ENCODE measurements around the gene CEP85L. TPM values are rescaled to one million over a fixed set of nuclear protein-coding genes. Genes with fewer than 3 reads are reported as not detected.

Gene CEP85L
- polyA plus RNA-seq, 12 donors: 13.1 to 34.7 (median 24.6) TPM; not detected in 1

DNA sequence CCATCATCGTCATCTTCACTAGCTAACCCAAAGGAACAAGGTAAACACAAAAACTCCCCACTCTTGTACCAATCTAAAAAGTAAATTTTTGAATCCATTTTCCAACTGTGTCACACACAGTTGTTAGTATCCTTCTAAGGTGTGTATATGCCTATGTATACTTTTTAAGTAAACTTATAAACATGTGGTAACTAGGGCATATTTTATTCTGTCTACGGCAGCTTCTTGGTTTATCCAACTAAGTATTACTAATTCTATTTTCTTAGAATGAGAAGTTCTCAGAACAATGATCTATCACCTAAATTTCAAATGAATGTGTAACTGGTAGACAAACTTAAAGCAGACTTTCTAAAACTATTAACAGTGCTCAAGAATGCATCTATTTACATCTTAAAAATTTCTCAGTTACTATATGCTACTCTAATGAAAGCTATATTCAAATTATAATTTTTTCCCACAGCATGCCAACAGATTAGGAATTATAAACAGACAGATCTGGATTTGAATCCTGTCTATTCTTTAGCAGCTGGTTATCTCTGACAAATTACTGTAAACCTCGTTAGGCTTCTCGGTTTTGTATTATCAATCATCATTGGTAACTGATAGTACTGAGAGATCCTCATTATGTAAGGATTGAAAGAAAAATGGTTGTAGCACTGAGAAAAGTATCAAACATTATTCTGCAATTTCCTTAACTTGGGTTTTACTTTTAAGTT lies 105.1 kb downstream of the CEP85L start:
- DNase-seq: no peak

- no peak for DNase-seq
These were observed 107.3 kb downstream of the CEP85L start for GRCh38 chr6:118544105-118544504.

DNA sequence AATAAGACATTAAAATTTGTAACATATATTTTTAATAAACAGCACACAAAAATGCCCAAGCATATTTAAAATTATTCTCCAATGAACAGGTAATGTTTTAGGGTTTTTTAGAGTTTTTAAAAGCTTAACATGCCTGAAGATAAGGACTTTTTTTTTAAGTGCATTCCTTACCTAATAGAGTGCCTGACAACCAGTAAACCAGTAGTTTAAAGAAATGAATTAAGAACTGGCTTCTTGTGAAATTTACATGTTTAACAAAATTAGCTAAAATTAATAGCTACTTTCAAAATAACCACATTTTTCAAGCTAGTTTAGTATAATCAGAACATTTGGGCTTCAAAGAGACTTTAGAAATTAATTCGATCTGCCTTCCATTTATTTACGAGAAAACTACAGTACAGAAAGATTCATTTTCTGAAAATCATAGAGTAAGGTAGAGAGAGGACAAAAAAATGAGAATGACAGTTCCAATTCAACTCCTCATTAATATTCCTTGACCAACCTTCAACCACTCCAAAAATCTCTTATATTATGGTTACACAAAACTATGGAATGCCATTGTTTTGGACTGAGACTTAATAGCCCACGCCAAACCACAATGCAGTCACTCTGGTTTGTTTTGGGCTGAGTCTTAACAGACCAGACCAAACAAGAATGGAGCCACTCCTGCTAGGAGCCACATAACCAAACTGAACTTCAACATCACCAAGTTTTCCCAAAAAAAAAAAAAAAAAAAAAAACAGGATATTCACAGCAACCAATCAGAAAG lies 109.0 kb downstream of the CEP85L start:
- no peak for DNase-seq

DNA sequence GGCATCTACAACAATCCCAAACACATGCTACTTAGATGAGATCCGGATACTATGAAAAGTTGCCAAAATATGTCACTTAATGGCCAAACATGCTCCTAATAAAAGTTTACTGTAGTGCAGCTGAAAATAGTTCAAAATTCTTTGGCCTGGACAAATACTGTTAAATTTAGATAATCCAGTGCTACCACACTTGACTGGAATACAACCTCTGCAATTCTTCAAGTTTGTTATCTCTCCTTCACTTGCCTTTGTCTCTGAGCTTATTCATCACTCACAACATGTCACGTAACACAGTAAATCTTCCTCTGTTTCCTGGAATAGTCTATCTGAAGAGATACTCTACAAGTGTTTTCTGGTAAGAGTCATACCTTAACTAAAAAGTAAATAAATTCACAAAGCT lies 113.8 kb downstream of the CEP85L start:
- peak; percentile 32 for DNase-seq

- no peak for DNase-seq
These were observed 114.9 kb downstream of the CEP85L start for GRCh38 chr6:118536478-118536877.

DNA sequence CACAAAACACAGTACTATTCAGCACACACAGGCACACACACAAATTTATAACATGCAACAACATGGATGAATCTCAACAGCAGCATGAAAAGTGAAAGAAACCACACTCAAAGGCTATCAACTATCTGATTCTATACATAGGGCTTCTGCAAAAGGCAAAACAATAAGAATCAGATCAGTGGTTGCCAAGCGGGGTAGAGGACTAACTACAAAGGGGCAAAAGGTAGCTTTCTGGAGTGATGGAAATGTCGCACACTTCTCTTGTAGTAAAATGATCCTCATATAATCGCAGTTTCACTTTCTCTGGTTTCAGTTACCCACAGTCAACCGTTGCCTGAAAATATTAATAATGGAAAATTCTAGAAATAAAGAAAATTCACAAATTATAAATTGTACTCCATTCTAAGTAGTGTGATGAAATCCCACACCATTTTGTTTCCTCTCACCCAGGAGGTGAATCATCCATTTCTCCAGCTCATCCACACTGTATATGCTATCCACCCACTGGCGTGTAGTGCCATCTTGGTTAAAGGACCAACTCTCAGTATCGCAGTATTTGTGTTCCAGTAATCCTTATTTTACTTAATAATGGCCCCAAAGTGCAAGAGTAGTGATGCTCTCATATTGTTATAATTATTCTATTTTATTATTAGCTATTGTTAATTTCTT lies 116.1 kb downstream of the CEP85L start:
- no peak for DNase-seq

DNA sequence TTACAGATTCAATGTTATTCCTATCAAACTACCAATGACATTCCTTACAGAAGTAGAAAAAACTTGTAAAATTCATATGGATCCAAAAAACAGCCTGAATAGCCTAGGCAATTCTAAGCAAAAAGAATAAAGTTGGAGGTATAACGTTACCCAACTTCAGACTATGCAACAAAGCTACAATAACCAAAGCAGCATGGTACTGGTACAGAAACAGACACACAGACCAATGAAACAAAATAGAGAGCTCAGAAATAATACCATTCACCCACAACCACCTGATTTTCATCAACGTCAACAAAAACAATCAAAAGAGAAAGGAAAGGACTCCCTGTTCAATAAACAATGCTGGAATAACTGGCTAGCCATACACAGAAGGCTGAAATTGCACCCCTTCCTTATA lies 120.4 kb downstream of the CEP85L start:
- DNase-seq: no peak

GRCh38 chr6:118529756-118530155 lies 121.6 kb downstream of the CEP85L start:
- no peak for DNase-seq

DNA sequence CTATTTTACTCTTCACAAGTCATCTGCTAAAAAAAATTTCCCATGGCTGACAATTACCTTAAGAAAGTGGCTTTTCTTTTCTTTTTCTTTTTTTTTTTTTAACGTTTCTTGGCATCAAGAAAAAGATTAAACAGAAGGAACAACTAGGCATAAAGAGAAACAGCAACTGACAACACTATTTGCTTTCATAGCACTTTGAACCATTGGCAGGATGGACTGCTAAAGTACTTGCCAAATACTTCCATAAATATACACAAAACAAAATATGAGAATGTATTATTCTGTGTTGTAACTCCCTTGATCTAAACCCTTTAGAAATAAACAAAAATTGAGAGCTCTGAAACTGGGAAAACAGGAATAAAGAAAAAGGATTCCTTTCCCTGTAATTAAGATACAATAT lies 123.3 kb downstream of the CEP85L start:
- DNase-seq: no peak

DNA sequence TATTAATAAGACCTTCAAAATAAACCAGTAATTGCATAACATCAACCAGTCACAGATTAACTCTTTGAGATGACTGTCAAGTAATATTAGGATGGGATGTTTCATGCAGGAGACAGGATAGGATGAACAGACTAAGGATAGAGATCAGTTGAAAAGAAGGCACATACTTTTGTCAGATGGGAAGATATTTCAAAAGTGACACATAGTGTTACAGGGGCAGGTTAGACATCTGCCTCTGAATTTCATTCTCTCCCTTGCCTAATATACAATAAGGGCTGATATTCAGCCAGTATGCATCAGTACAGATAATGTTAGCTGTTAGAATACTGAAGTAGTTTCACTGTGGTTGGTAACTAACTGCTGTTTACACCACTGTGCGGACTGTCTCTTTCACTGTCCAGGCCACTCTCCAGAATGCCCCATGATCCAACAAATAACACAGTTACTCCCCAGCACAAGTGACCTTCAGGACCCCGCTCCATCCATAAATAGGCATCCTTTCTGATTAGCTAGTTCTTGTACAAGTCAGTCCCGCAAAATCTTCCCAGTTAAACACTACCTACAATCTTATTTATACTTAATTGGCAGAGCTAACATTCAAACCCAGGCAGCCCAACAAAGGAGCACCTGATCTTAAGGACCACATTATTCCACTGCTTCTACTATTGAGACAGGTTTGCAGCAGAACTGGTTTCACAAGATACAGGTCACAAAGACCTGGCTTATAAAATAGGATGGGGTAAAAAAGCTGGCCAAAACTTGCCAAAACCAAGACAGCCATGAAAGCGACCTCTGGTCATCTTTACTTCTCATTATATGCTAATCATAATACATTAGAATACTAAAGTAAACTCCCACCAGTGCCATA lies 125.2 kb downstream of the CEP85L start:
- no peak for DNase-seq

DNA sequence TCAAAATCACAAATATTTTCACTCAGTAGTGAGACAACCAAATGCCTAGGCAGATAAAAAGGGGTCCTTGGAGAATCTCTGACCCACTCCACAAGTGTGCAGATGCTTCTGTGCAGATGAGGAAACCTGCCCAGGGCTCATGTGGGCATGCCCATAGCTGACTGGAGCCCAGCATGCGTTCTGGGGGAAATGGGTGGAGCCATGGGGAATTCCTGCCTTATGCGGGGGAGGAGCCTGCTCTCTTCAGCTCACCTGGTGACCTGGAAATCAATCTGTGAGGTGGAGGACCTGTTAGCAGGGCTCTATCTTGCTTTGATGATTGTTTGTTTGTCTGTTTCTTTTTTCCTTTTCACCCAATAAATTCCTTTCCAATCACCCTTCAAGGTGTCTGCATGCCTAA lies 126.7 kb downstream of the CEP85L start:
- DNase-seq: no peak

DNA sequence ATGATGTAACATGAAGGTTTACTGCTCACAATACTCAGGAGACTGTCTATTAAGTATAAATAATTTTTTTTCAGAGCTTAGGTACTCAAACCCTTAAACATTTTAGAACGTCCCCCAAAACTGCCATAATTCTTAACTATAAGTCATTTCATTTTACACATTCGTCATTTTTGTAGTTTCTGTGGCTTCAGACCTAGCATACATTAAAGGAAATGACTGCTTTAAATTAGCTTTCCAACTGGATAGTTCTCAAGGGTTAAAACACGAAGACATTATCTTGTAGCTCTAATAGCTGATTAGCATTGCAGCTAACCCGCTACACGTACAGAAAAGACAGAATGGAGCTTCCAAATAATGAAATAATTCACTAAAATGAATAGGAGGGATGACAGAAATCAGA lies 128.2 kb downstream of the CEP85L start:
- DNase-seq: no peak

DNA sequence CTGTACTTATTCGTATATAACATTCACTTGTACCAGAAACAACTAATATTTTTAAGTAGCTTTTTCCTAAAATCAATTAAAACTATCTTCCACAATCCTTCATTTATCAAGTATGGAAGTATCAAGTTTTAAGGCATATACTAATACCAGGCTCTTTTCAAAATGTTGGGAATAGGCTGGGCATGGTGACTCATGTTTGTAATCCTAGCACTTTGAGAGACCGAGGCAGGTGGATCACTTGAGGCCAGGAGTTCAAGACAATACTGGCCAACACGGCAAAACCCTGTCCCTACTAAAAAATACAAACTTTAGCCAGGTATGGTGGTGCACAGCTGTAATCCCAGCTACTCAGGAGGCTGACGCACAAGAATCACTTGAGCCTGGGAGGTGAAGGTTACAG lies 129.0 kb downstream of the CEP85L start:
- DNase-seq: no peak

- no peak for DNase-seq
These were observed 136.7 kb downstream of the CEP85L start for GRCh38 chr6:118514689-118515088.

GRCh38 chr6:118511930-118512715 lies 139.3 kb downstream of the CEP85L start:
- no peak for DNase-seq

- DNase-seq: no peak
These were observed 142.3 kb downstream of the CEP85L start for GRCh38 chr6:118509009-118509617.

DNA sequence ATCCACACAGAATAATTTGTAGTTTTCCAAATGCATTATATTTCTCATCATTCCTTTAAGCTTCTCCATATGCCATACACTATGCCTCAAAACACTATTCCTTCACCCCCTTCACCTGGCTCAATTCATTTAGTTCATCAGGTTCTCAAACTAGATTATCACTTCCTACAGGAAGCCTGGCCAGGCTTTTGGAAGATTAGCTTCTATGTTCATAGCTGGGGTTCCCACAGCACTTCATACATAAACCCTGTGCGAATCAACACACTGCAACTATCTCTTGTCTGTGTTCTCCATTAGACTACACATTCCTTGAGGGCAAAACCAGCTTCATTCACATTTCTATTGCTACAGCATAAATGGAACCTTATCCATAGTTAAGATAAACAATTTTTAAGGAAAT lies 143.8 kb downstream of the CEP85L start:
- DNase-seq: no peak

DNA sequence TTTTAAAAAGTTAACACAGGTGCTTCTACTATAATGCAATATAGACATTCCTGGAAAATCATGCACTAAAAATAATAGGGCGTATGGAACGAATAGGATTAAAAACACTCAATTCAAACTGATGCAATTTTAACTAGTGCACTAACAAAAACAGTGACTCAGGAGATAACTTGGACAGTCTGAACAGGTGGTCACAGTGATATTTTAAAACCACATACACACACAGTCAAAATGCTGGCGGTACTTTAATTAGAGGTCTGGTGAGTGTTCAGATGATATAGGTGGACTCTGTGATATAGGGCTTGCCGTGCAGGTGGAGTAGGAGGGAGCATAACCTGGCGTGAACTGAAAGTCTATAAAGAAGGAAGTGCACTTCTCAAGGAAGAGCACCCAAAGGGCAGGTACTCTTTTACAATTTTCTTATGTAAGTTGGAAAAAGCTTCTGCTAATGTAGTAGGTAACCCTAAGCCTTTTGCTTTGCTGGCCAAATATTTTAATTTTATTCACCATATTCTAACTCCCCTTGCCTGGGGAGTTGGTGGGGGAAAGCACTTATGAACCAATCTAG lies 145.2 kb downstream of the CEP85L start:
- no peak for DNase-seq

- no peak for DNase-seq
These were observed 145.7 kb downstream of the CEP85L start for GRCh38 chr6:118505656-118506055.

DNA sequence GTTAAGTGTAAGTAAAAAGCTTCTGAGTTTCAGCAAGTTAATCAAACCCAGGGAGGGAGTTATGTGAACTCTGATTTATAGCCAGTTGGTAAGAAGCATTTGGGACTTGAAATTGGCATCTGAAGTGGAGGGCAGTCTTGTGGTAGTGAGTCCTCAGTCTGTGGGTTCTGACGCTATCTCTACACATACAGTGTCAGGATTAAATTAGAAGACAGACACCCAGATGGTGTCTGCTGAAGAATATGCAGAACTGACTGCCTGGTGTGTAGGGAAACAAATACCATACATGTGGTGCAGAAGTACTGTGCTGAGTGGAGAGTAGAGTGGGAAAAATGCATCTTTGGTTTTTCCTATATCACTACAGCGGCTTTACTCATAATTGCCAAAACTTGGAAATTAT lies 146.8 kb downstream of the CEP85L start:
- no peak for DNase-seq
